OCI-LY1 (cell line): ENCODE measurements around the gene NALCN.

Source experiments
- CTCF ChIP-seq: fragments of 200-600 bp; sonication (generic), shearing (Covaris generic); IDR thresholded peaks from 2 replicates; pipeline ENCODE4 v1.5.1; 2017; ENCODE audit warnings: mild to moderate bottlenecking, antibody characterized with exemption, low read length, moderate library complexity, mixed read lengths
- EZH2 ChIP-seq: fragments of 200-600 bp; sonication (generic), shearing (Covaris generic); IDR thresholded peaks from 2 replicates; pipeline ENCODE4 v1.8.0; 2017; ENCODE audit warnings: borderline replicate concordance, mixed run types, mild to moderate bottlenecking, antibody characterized with exemption, low read length, moderate library complexity, mixed read lengths

DNA sequence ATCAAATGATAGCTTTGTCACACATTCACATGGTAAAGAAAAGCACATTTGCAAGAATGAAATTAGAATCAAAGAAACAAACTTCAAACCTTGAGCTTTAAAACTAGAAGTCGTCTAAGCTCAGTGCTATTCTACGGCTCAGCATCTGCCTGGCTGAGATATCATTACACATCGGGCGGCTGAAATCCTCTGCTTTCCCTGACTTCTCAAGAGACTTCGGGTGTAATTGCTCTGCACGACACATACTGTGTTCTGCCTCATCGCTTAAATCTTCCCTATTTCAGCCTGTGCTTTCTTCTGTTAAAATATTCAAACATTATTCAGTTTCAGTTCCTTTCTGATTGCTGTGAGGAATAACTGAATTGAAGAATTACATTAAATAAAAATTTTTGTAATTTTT lies 265.3 kb downstream of the NALCN start:
- TF ChIP-seq CTCF (no peak), EZH2 (no peak)
